Peyer's patch (tissue), 4 donors: Measurements from ENCODE around the gene MTUS2. TPM values are rescaled to one million over a fixed set of nuclear protein-coding genes. Genes with fewer than 3 reads are reported as not detected.

Experiments used
- DNase-seq, 3 donors: peaks; one replicate each; pipeline ENCODE4 v3.0.0-alpha.2; 2017 to 2019
- H3K27ac ChIP-seq, 4 donors: fragments of 200-600 bp; sonication (generic); one replicate each; pipeline ENCODE4 v1.5.1; 2016 to 2019
- H3K27me3 ChIP-seq, 2 donors: fragments of 200-600 bp; sonication (generic); one replicate each; pipeline ENCODE4 v1.5.1; 2019
- H3K36me3 ChIP-seq, 3 donors: fragments of 200-600 bp; sonication (generic); one replicate each; pipeline ENCODE4 v1.5.1; 2016 to 2019
- H3K4me1 ChIP-seq, 4 donors: fragments of 200-600 bp; sonication (generic); one replicate each; pipeline ENCODE4 v1.5.1; 2016 to 2019
- H3K4me3 ChIP-seq, 4 donors: fragments of 200-600 bp; sonication (generic); 1 replicate in 3 of 4; 2 replicates in 1 of 4; pipeline ENCODE4 v1.5.1; 2016 to 2019; ENCODE audit warnings: mild to moderate bottlenecking in 1 of 4
- H3K9me3 ChIP-seq, 4 donors: fragments of 200-600 bp; sonication (generic); one replicate each; pipeline ENCODE4 v1.5.1; 2016 to 2019; ENCODE audit warnings: mild to moderate bottlenecking in 1 of 4
- CTCF ChIP-seq, 6 experiments: fragments of 450-650 bp in 4 of 6; fragments of 200-600 bp in 2 of 6; sonication (generic) in 1 of 6; IDR thresholded peaks; one replicate each; pipeline ENCODE4 v1.5.1; 2017 to 2019; ENCODE audit warnings: antibody characterized with exemption in 6 of 6, mild to moderate bottlenecking in 3 of 6, moderate library complexity in 1 of 6
- POLR2A ChIP-seq, 2 donors: fragments of 450-650 bp; IDR thresholded peaks; one replicate each; pipeline ENCODE4 v1.5.1; 2017; ENCODE audit warnings: antibody characterized with exemption in 2 of 2, mild to moderate bottlenecking in 2 of 2, moderate library complexity in 2 of 2
- total RNA-seq, 4 donors: library from RNA; depleted of rRNA; stranded (reverse); fragments of >200 nt; gene quantifications; one replicate each; pipeline ENCODE4 v1.1.0, GENCODE V29; 2016

MTUS2 gene
- total RNA-seq, 4 donors from 2014 or later: 0.13 to 0.28 (median 0.18) TPM; not detected in 1

DNA sequence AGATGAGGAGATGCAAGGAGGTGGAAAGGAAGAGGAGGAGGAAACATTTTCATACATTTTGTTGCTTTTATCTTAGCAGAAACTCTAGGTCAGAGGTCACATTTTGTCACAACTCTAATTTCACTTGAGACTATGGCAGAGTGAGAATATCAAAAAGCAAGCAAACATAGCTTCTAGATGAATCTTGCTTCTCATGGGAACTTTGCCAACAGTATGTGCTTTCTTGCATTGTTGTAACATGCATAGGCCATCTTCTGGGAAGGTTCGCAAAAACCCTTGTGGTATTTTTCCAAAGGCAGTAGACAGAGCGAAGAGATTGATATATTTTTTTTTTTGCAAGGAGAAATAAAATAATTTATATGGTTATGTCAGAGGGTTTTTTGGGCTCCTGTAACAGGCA is 291.3 kb downstream of the MTUS2 start:
- no peaks in the 10 kb centered on the region for H3K36me3 ChIP-seq
- H3K4me1 ChIP-seq: no peaks in the 10 kb centered on the region
- no peak for TF ChIP-seq POLR2A (IDR thresholded peaks at IDR 0.05)
- H3K9me3 ChIP-seq: no peaks in the 10 kb centered on the region
- H3K4me3 ChIP-seq: no peak overlapping the region
- no peak overlapping the region for H3K27ac ChIP-seq
- no peak for DNase-seq
- H3K27me3 ChIP-seq: no peaks in the 10 kb centered on the region

DNA sequence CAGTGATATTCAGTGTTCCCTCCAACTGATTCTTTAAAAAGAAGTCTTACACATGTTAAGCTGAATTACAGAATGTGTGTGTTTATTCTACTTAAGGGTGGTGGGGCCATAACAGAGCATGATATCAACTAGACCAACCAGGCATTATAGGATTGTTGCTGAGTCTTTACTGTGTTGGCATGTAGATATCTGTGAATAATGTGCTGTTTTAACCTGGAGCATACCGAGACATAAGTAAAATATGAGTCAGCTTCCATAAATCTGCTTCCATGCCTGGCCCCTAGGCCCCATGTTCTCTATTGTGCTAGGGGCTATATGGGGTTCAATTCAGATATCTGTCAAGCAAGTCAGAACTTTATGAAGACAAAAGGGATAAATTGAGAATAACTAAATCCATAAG is 295.7 kb downstream of the MTUS2 start:
- H3K27ac ChIP-seq: no peak overlapping the region
- H3K4me3 ChIP-seq: no peak overlapping the region
- no peaks in the 10 kb centered on the region for H3K27me3 ChIP-seq
- H3K9me3 ChIP-seq: no peaks in the 10 kb centered on the region
- H3K4me1 ChIP-seq: no peaks in the 10 kb centered on the region
- no peaks in the 10 kb centered on the region for H3K36me3 ChIP-seq
- no peak for TF ChIP-seq CTCF (IDR thresholded peaks at IDR 0.05)
- no peak for TF ChIP-seq POLR2A (IDR thresholded peaks at IDR 0.05)
- no peak for DNase-seq

- H3K36me3 ChIP-seq: no peaks in the 10 kb centered on the region
- no peaks in the 10 kb centered on the region for H3K9me3 ChIP-seq
- no peak for DNase-seq
- no peak overlapping the region for H3K4me3 ChIP-seq
- H3K27me3 ChIP-seq: no peaks in the 10 kb centered on the region
- no peaks in the 10 kb centered on the region for H3K4me1 ChIP-seq
- TF ChIP-seq POLR2A (IDR thresholded peaks at IDR 0.05): no peak
- TF ChIP-seq CTCF (IDR thresholded peaks at IDR 0.05): no peak
- no peak overlapping the region for H3K27ac ChIP-seq
These were observed 297.5 kb downstream of the MTUS2 start for GRCh38 chr13:29117663-29118062.

DNA sequence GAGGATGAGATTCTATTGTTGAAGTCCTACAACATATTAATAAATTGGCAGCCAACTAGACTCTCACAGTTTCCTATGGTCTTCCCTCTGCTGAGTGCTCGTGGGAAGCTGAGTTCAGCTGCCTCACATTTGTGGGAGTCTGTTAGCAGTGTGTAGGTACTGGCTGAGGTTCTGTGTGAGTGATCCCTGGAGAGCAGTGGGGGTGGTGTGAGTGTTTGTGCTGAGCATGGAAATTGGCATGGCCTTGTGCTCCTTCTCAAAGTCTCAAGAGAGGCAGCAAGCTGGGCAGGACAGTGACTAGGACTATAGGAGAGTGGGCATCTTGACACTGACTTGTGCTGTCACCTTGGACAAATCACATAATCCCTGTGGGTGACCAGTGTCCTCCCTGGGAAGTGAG is 298.3 kb downstream of the MTUS2 start:
- H3K27me3 ChIP-seq: no peaks in the 10 kb centered on the region
- no peak overlapping the region for H3K27ac ChIP-seq
- no peak overlapping the region for H3K4me3 ChIP-seq
- TF ChIP-seq CTCF (IDR thresholded peaks at IDR 0.05): no peak
- TF ChIP-seq POLR2A (IDR thresholded peaks at IDR 0.05): no peak
- H3K36me3 ChIP-seq: no peaks in the 10 kb centered on the region
- H3K4me1 ChIP-seq: no peaks in the 10 kb centered on the region
- no peak for DNase-seq
- no peaks in the 10 kb centered on the region for H3K9me3 ChIP-seq

DNA sequence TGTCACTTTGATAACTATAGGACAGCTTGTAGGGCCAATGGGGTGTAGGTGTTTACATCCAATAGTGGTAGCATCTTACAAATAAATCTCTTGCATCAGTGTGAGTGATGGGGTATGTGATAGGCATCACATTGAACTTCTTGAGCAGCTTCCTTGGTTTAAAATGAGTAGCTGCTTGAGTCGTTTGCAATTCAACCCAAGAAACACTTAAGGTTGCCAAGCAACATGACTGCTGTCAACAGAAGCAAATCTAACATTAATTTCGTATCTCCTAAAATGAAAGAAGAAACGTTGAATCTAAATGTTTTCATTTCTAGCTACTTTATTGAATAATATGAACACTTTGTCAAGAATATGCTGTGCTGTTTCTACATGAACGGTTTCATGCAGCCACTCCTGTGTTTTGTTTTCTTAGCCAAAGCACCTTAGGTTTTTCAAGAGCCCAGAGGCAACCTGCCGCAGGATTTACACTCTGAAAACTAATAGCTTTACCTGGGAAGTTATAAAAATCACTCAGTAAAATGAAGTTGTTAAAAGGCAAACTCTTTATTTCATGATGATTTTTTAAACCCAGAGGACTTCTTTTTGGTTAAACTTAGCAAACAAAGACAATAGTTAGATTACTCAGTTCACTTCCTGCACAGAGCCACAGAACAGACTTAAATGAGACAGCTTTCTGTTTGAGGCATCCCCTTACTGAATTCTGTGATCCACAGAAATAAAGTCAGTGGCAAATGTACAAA is 305.2 kb downstream of the MTUS2 start:
- H3K27ac ChIP-seq: no peak overlapping the region
- TF ChIP-seq POLR2A (IDR thresholded peaks at IDR 0.05): no peak
- no peak for TF ChIP-seq CTCF (IDR thresholded peaks at IDR 0.05)
- no peak for DNase-seq
- H3K4me1 ChIP-seq: no peaks in the 10 kb centered on the region
- H3K27me3 ChIP-seq: no peaks in the 10 kb centered on the region
- no peaks in the 10 kb centered on the region for H3K9me3 ChIP-seq
- H3K4me3 ChIP-seq: no peak overlapping the region
- H3K36me3 ChIP-seq: no peaks in the 10 kb centered on the region

- no peak for TF ChIP-seq POLR2A (IDR thresholded peaks at IDR 0.05)
- TF ChIP-seq CTCF (IDR thresholded peaks at IDR 0.05): no peak
- Histone ChIP-seq H3K9me3 (no peaks in the 10 kb centered on the region), H3K27me3 (no peaks in the 10 kb centered on the region), H3K36me3 (no peaks in the 10 kb centered on the region), H3K4me3 (no peak overlapping the region), H3K27ac (no peak overlapping the region), H3K4me1 (no peaks in the 10 kb centered on the region)
- DNase-seq: no peak
These were observed 305.8 kb downstream of the MTUS2 start for GRCh38 chr13:29125934-29126424.
